ENCODE measurements around the gene MERTK. TPM values are rescaled to one million over a fixed set of nuclear protein-coding genes. Genes with fewer than 3 reads are reported as not detected.

The MERTK gene
- total RNA-seq, 4 donors from 2014 or later, result 5.5 to 6.7 (median 5.7) TPM

GRCh38 chr2:112075490-112076260 is 177.3 kb downstream of the MERTK start:
- H3K4me3 ChIP-seq, result no peak overlapping the region
- 81% methylated on average over 8 of the region's 8 CpGs for WGBS
- TF ChIP-seq POLR2AphosphoS5 (IDR thresholded peaks at IDR 0.05) (no peak), POLR2A (IDR thresholded peaks at IDR 0.05) (no peak), CTCF (IDR thresholded peaks at IDR 0.05) (no peak), EP300 (IDR thresholded peaks at IDR 0.05) (no peak)
- H3K4me1 ChIP-seq, result no peaks in the 10 kb centered on the region
- no peaks in the 10 kb centered on the region for H3K9me3 ChIP-seq
- H3K36me3 ChIP-seq, result peaks cover 48% of the 10 kb centered on the region
- no peaks in the 10 kb centered on the region for H3K27me3 ChIP-seq
- no peak overlapping the region for H3K27ac ChIP-seq
- DNase-seq (ENCODE audit: low spot score in 2 of 2), result no peak

DNA sequence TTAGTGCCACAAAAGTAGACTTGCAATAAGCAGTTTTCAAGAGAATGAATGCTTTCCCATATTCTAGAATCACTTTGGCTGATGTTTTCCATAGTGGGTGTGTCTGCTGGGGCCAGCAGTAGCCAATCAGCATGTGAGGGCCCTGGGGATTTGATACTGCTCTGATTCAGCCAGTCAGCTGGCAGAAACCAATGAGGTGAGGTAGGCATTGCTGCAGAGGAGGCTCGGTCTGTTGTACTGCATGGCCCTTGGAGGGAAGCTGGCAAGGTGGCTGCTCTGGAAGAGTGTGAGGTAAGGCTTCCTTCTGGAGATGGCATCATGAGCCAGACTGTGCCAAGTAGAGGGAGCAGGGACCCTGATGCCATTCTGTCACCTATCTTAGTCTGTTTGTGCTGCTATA is 179.4 kb downstream of the MERTK start:
- Histone ChIP-seq H3K36me3 (peaks cover 52% of the 10 kb centered on the region), H3K9me3 (no peaks in the 10 kb centered on the region), H3K27ac (no peak overlapping the region), H3K27me3 (no peaks in the 10 kb centered on the region), H3K4me3 (no peak overlapping the region), H3K4me1 (no peaks in the 10 kb centered on the region)
- no peak for DNase-seq (ENCODE audit: low spot score in 2 of 2)
- WGBS, result 89% methylated on average over 1 of the region's 1 CpG
- TF ChIP-seq POLR2AphosphoS5 (IDR thresholded peaks at IDR 0.05), result no peak

Other genes starting within 250 kb of the MERTK start
- 100 to 1,000 TPM in 1 of 4 donors, 10 to 100 TPM in 3; 35.9 to 101 (median 39.5) TPM for gene ANAPC1, start 14.4 kb upstream of the MERTK start, total RNA-seq
- gene TMEM87B, start 156.7 kb downstream of the MERTK start, total RNA-seq, result 10 to 100 TPM; 20.8 to 31.4 (median 26.5) TPM
- 1 to 10 TPM; 2.5 to 5.8 (median 4.0) TPM for gene FBLN7, start 239.8 kb downstream of the MERTK start, total RNA-seq

Data from suprapubic skin (tissue), 4 donors.